Thymus (tissue), 11 donors: ENCODE data around the gene OMA1. TPM values are rescaled to one million over a fixed set of nuclear protein-coding genes. Genes with fewer than 3 reads are reported as not detected.
"Not testable (repeated sequence)": the region's sequence is repeated elsewhere in the genome, so short reads cannot be mapped to it uniquely, and the experiment has no call there.

Experiments
- DNase-seq, 9 donors: peaks; one replicate each; pipeline ENCODE4 v3.0.0-alpha.2; 2013; ENCODE audit warnings: low spot score in 9 of 9, low read depth in 6 of 9, missing footprints in 1 of 9
- H3K27ac ChIP-seq, 2 donors: one replicate each; pipeline ENCODE4 v1.5.1; 2013; ENCODE audit warnings: control low read depth in 1 of 2, low read depth in 1 of 2, low read length in 1 of 2, mild to moderate bottlenecking in 1 of 2, moderate library complexity in 1 of 2
- H3K27me3 ChIP-seq, 2 donors: one replicate each; pipeline ENCODE4 v1.5.1; 2013; ENCODE audit warnings: low read length in 1 of 2; ENCODE audit not compliant: control insufficient read depth in 2 of 2, insufficient read depth in 1 of 2
- H3K36me3 ChIP-seq, 2 donors: one replicate each; pipeline ENCODE4 v1.5.1; 2013; ENCODE audit warnings: low read length in 1 of 2, mild to moderate bottlenecking in 1 of 2, moderate library complexity in 1 of 2; ENCODE audit not compliant: control insufficient read depth in 2 of 2, insufficient read depth in 2 of 2
- H3K4me1 ChIP-seq, 2 donors: one replicate each; pipeline ENCODE4 v1.5.1; 2013; ENCODE audit warnings: low read length in 2 of 2; ENCODE audit not compliant: control insufficient read depth in 2 of 2, insufficient read depth in 2 of 2
- H3K4me3 ChIP-seq, 2 donors: one replicate each; pipeline ENCODE4 v1.5.1; 2013; ENCODE audit warnings: low read length in 2 of 2, control low read depth in 1 of 2, mild to moderate bottlenecking in 1 of 2
- H3K9me3 ChIP-seq, 2 donors: one replicate each; pipeline ENCODE4 v1.5.1; 2013; ENCODE audit warnings: low read length in 1 of 2, mild to moderate bottlenecking in 1 of 2; ENCODE audit not compliant: control insufficient read depth in 2 of 2, insufficient read depth in 1 of 2
- WGBS: extraction: QIAGEN DNeasy Blood & Tissue Kit; methylation state at CpG from one replicate; pipeline ENCODE4 v1.1.7; 2013; 5-methylcytosine and 5-hydroxymethylcytosine counted together
- polyA plus RNA-seq: library from polyadenylated mRNA; stranded (reverse); fragments of 200-250 nt; gene quantifications from one replicate; pipeline ENCODE4 v1.2.3, GENCODE V29; 2013
- total RNA-seq: library from RNA; stranded (reverse); fragments of 120-200 nt; gene quantifications from one replicate; pipeline ENCODE4 v1.2.4, GENCODE V29; 2013
- donor health status: healthy.

Gene OMA1
- total and polyA plus RNA-seq, 2 donors: 36.0 to 53.8 TPM

GRCh38 chr1:58545591-58546519 is 671 bp downstream of the OMA1 start:
- Histone ChIP-seq H3K4me1 (peaks cover 0 to 7% of the 10 kb centered on the region in 2 donors), H3K36me3 (no peaks in the 10 kb centered on the region), H3K4me3 (peak overlapping the region; percentile 69 to 72), H3K27me3 (no peaks in the 10 kb centered on the region), H3K27ac (peak overlapping the region; percentile 95 to 97), H3K9me3 (no peaks in the 10 kb centered on the region)
- peak in 8 of 9 donors; percentile 51 to 82 (median 66) for DNase-seq
- 2% methylated on average over 43 of the region's 43 CpGs for WGBS

GRCh38 chr1:58543260-58543659 is 3.3 kb downstream of the OMA1 start:
- Histone ChIP-seq H3K4me1 (peaks cover 0 to 7% of the 10 kb centered on the region in 2 donors), H3K9me3 (no peaks in the 10 kb centered on the region), H3K27ac (no peak overlapping the region), H3K4me3 (no peak overlapping the region), H3K36me3 (no peaks in the 10 kb centered on the region), H3K27me3 (no peaks in the 10 kb centered on the region)
- DNase-seq: no peak
- WGBS: 100% methylated on average over 1 of the region's 1 CpG

GRCh38 chr1:58539553-58539952 is 7.0 kb downstream of the OMA1 start:
- H3K4me1 ChIP-seq: no peaks in the 10 kb centered on the region
- H3K4me3 ChIP-seq: no peak overlapping the region
- 98% methylated on average over 2 of the region's 2 CpGs for WGBS
- H3K27ac ChIP-seq: no peak overlapping the region
- no peaks in the 10 kb centered on the region for H3K9me3 ChIP-seq
- no peak for DNase-seq
- H3K36me3 ChIP-seq: no peaks in the 10 kb centered on the region
- no peaks in the 10 kb centered on the region for H3K27me3 ChIP-seq

GRCh38 chr1:58538821-58539220 is 7.7 kb downstream of the OMA1 start:
- H3K4me1 ChIP-seq: no peaks in the 10 kb centered on the region
- no peak overlapping the region for H3K4me3 ChIP-seq
- WGBS: 99% methylated on average over 3 of the region's 3 CpGs
- DNase-seq: no peak
- H3K27ac ChIP-seq: no peak overlapping the region
- H3K27me3 ChIP-seq: no peaks in the 10 kb centered on the region
- no peaks in the 10 kb centered on the region for H3K36me3 ChIP-seq
- no peaks in the 10 kb centered on the region for H3K9me3 ChIP-seq

GRCh38 chr1:58531842-58532241 is 14.7 kb downstream of the OMA1 start:
- not testable (repeated sequence) for H3K4me3 ChIP-seq, H3K9me3 ChIP-seq, DNase-seq, H3K27me3 ChIP-seq, H3K36me3 ChIP-seq, H3K4me1 ChIP-seq, H3K27ac ChIP-seq
- WGBS: 97% methylated on average over 1 of the region's 1 CpG

GRCh38 chr1:58529284-58529683 is 17.2 kb downstream of the OMA1 start:
- no peaks in the 10 kb centered on the region for H3K36me3 ChIP-seq
- no peak overlapping the region for H3K27ac ChIP-seq
- no peak overlapping the region for H3K4me3 ChIP-seq
- DNase-seq: no peak
- 98% methylated on average over 1 of the region's 1 CpG for WGBS
- no peaks in the 10 kb centered on the region for H3K27me3 ChIP-seq
- no peaks in the 10 kb centered on the region for H3K4me1 ChIP-seq
- no peaks in the 10 kb centered on the region for H3K9me3 ChIP-seq

- WGBS: 97% methylated on average over 3 of the region's 3 CpGs
- no peak overlapping the region for H3K27ac ChIP-seq
- H3K4me1 ChIP-seq: no peaks in the 10 kb centered on the region
- no peaks in the 10 kb centered on the region for H3K36me3 ChIP-seq
- no peak for DNase-seq
- H3K4me3 ChIP-seq: no peak overlapping the region
- H3K9me3 ChIP-seq: no peaks in the 10 kb centered on the region
- H3K27me3 ChIP-seq: no peaks in the 10 kb centered on the region
Measured at GRCh38 chr1:58528518-58528917, 18.0 kb downstream of the OMA1 start.

- 28% methylated on average over 3 of the region's 3 CpGs for WGBS
- Histone ChIP-seq H3K4me1 (no peaks in the 10 kb centered on the region), H3K4me3 (no peak overlapping the region), H3K27me3 (no peaks in the 10 kb centered on the region), H3K27ac (no peak overlapping the region), H3K36me3 (peaks cover 0 to under 1% of the 10 kb centered on the region in 2 donors), H3K9me3 (no peaks in the 10 kb centered on the region)
- peak in 3 of 9 donors; percentile 8 to 31 (median 9) for DNase-seq
Measured at GRCh38 chr1:58524353-58524945, 22.1 kb downstream of the OMA1 start.

GRCh38 chr1:58515794-58516401 is 30.6 kb downstream of the OMA1 start:
- 35% methylated on average over 2 of the region's 2 CpGs for WGBS
- no peaks in the 10 kb centered on the region for H3K9me3 ChIP-seq
- no peak overlapping the region for H3K27ac ChIP-seq
- peaks cover 3 to 4% of the 10 kb centered on the region in 2 donors for H3K36me3 ChIP-seq
- DNase-seq: peak in 8 of 9 donors; percentile 33 to 76 (median 52)
- H3K4me3 ChIP-seq: no peak overlapping the region
- no peaks in the 10 kb centered on the region for H3K27me3 ChIP-seq
- H3K4me1 ChIP-seq: no peaks in the 10 kb centered on the region
